Neuronal stem cell (in vitro differentiated cells): Measurements from ENCODE around the gene TMED1.

ENCODE experiments used
- DNase-seq: peaks from one replicate; pipeline ENCODE4 v3.0.0-alpha.2; 2013; ENCODE audit warnings: low spot score
- H2AFZ ChIP-seq: one replicate; pipeline ENCODE4 v1.6.1; 2013; ENCODE audit warnings: mild to moderate bottlenecking, low read length, inconsistent platforms
- H2AK5ac ChIP-seq: 2 replicates; pipeline ENCODE4 v1.6.1; 2013; ENCODE audit warnings: low read depth, mild to moderate bottlenecking, inconsistent platforms, low read length, moderate library complexity, mixed read lengths
- H2BK120ac ChIP-seq: 2 replicates; pipeline ENCODE4 v1.6.1; 2013; ENCODE audit warnings: low read depth, mild to moderate bottlenecking, inconsistent platforms, low read length, moderate library complexity, mixed read lengths
- H2BK12ac ChIP-seq: one replicate; pipeline ENCODE4 v1.6.1; 2013; ENCODE audit warnings: low read length, inconsistent platforms
- H2BK15ac ChIP-seq: 2 replicates; pipeline ENCODE4 v1.6.1; 2013; ENCODE audit warnings: mild to moderate bottlenecking, low read length, inconsistent platforms, mixed read lengths
- H2BK5ac ChIP-seq: one replicate; pipeline ENCODE4 v1.6.1; 2013; ENCODE audit warnings: inconsistent platforms, mild to moderate bottlenecking, low read length, moderate library complexity
- H3K14ac ChIP-seq: one replicate; pipeline ENCODE4 v1.6.1; 2013; ENCODE audit warnings: low read length, inconsistent platforms
- H3K18ac ChIP-seq: 2 replicates; pipeline ENCODE4 v1.6.1; 2013; ENCODE audit warnings: low read length, inconsistent platforms
- H3K23ac ChIP-seq: 2 replicates; pipeline ENCODE4 v1.6.1; 2013; ENCODE audit warnings: low read depth, mild to moderate bottlenecking, mixed read lengths, low read length, inconsistent platforms; ENCODE audit not compliant: poor library complexity
- H3K27ac ChIP-seq: replicated peaks from 3 replicates; pipeline ENCODE4 v1.5.1; 2013; ENCODE audit warnings: low read length, inconsistent platforms
- H3K27me3 ChIP-seq, 3 experiments: 2 replicates each; pipeline ENCODE4 v1.6.1; 2013; ENCODE audit warnings: low read length in 3 of 3, mild to moderate bottlenecking in 2 of 3, inconsistent platforms in 1 of 3, low read depth in 1 of 3, mixed read lengths in 1 of 3, moderate library complexity in 1 of 3; ENCODE audit not compliant: control insufficient read depth in 3 of 3, insufficient read depth in 3 of 3
- H3K36me3 ChIP-seq, 2 donors: replicated peaks in 1 of 2; 2 replicates each; pipeline ENCODE4 v1.6.1; 2013; ENCODE audit warnings: low read length in 2 of 2; ENCODE audit not compliant: control insufficient read depth in 2 of 2, insufficient read depth in 2 of 2
- H3K4ac ChIP-seq: 2 replicates; pipeline ENCODE4 v1.6.1; 2013; ENCODE audit warnings: inconsistent platforms, mild to moderate bottlenecking, low read length, moderate library complexity
- H3K4me1 ChIP-seq, 2 donors: 1 replicate in 1 of 2; 2 replicates in 1 of 2; pipeline ENCODE4 v1.6.1; 2013; ENCODE audit warnings: low read length in 2 of 2, low read depth in 1 of 2; ENCODE audit not compliant: control insufficient read depth in 2 of 2, insufficient read depth in 1 of 2
- H3K4me2 ChIP-seq: one replicate; pipeline ENCODE4 v1.6.1; 2013; ENCODE audit warnings: mild to moderate bottlenecking, low read length, inconsistent platforms; ENCODE audit not compliant: insufficient read depth, poor library complexity, severe bottlenecking
- H3K4me3 ChIP-seq, 2 donors: 2 replicates each; pipeline ENCODE4 v1.5.1; 2013; ENCODE audit warnings: low read length in 2 of 2, mild to moderate bottlenecking in 2 of 2, inconsistent platforms in 1 of 2, moderate library complexity in 1 of 2
- H3K79me1 ChIP-seq: one replicate; pipeline ENCODE4 v1.6.1; 2013; ENCODE audit warnings: low read depth, mild to moderate bottlenecking, inconsistent platforms, low read length, moderate library complexity
- H3K9ac ChIP-seq: one replicate; pipeline ENCODE4 v1.6.1; 2013; ENCODE audit warnings: mild to moderate bottlenecking, low read depth, low read length, inconsistent platforms; ENCODE audit not compliant: poor library complexity
- H3K9me3 ChIP-seq, 2 donors: replicated peaks in 1 of 2; 2 replicates each; pipeline versions ENCODE3 to v1.6.1; 2013; ENCODE audit warnings: low read length in 2 of 2, mild to moderate bottlenecking in 2 of 2, inconsistent platforms in 1 of 2, low read depth in 1 of 2, mixed read lengths in 1 of 2, moderate library complexity in 1 of 2; ENCODE audit not compliant: control insufficient read depth in 2 of 2, insufficient read depth in 1 of 2
- H4K8ac ChIP-seq: one replicate; pipeline ENCODE4 v1.6.1; 2013; ENCODE audit warnings: low read depth, mild to moderate bottlenecking, inconsistent platforms, low read length, moderate library complexity
- H4K91ac ChIP-seq: one replicate; pipeline ENCODE4 v1.6.1; 2013; ENCODE audit warnings: low read length, low read depth, mild to moderate bottlenecking, inconsistent platforms; ENCODE audit not compliant: poor library complexity
- WGBS, 2 donors: extraction: QIAGEN DNeasy Blood & Tissue Kit; methylation state at CpG; one replicate each; pipeline ENCODE4 v1.1.7; 2013; ENCODE audit warnings: missing lambda C conversion rate in 2 of 2, mixed read lengths in 1 of 2; ENCODE audit not compliant: insufficient read length in 2 of 2, insufficient replicate concordance in 1 of 2; ENCODE audit errors: extremely low coverage in 2 of 2; 5-methylcytosine and 5-hydroxymethylcytosine counted together

The TMED1 gene

GRCh38 chr19:10817291-10818038, 18.5 kb downstream of the TMED1 start:
- H2BK15ac ChIP-seq: no peak overlapping the region
- no peak overlapping the region for H3K4me2 ChIP-seq
- no peak overlapping the region for H4K8ac ChIP-seq
- H3K36me3 ChIP-seq: peaks cover 19 to 61% of the 10 kb centered on the region in 2 donors
- no peak overlapping the region for H3K18ac ChIP-seq
- no peak overlapping the region for H3K4ac ChIP-seq
- no peak overlapping the region for H2BK120ac ChIP-seq
- no CpG with 5 or more reads among the region's 42 CpGs for WGBS, 2 donors
- no peak overlapping the region for H3K14ac ChIP-seq
- H4K91ac ChIP-seq: no peak overlapping the region
- H3K79me1 ChIP-seq: peaks cover 3% of the 10 kb centered on the region
- H2AFZ ChIP-seq: no peak overlapping the region
- no peak overlapping the region for H3K27ac ChIP-seq
- H2AK5ac ChIP-seq: no peak overlapping the region
- no peaks in the 10 kb centered on the region for H3K9me3 ChIP-seq
- no peak overlapping the region for H2BK5ac ChIP-seq
- no peaks in the 10 kb centered on the region for H3K27me3 ChIP-seq
- no peaks in the 10 kb centered on the region for H3K4me1 ChIP-seq
- H3K23ac ChIP-seq: no peak overlapping the region
- no peak overlapping the region for H3K9ac ChIP-seq
- DNase-seq: no peak
- no peak overlapping the region for H2BK12ac ChIP-seq
- H3K4me3 ChIP-seq: no peak overlapping the region

DNA sequence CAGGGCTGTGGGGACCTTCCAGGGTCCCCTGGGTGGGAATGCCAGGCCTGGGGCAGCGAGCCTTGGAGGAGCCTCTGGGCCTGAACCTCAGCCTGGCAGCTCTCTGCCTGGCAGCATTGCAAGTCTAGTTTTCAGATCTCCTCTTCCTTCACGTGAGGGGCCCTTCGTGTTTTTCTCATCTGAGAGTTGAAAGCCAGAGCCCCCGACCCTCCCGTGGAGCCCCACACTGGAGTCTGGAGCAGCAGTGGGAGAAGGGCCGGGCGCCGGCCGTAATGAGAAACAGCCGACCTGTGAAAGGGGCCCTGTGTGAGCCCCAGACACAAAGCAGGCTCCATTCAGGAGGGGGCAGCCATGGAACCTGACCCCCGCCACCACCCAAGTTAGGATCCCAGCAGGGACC, 19.3 kb downstream of the TMED1 start:
- Histone ChIP-seq H3K4ac (no peak overlapping the region), H3K23ac (no peak overlapping the region), H3K9ac (no peak overlapping the region), H3K9me3 (no peaks in the 10 kb centered on the region), H3K18ac (no peak overlapping the region), H3K36me3 (peaks cover 22 to 60% of the 10 kb centered on the region in 2 donors), H3K27me3 (no peaks in the 10 kb centered on the region), H2AK5ac (no peak overlapping the region), H2BK15ac (no peak overlapping the region), H2BK120ac (no peak overlapping the region), H3K4me3 (no peak overlapping the region), H3K4me1 (no peaks in the 10 kb centered on the region), H3K27ac (no peak overlapping the region), H3K79me1 (peaks cover 2% of the 10 kb centered on the region), H2BK5ac (no peak overlapping the region), H2BK12ac (no peak overlapping the region), H4K91ac (no peak overlapping the region), H2AFZ (no peak overlapping the region), H3K14ac (no peak overlapping the region), H4K8ac (no peak overlapping the region), H3K4me2 (no peak overlapping the region)
- no peak for DNase-seq
- whole genome bisulfite sequencing, 2 donors: no CpG with 5 or more reads among the region's 11 CpGs

DNA sequence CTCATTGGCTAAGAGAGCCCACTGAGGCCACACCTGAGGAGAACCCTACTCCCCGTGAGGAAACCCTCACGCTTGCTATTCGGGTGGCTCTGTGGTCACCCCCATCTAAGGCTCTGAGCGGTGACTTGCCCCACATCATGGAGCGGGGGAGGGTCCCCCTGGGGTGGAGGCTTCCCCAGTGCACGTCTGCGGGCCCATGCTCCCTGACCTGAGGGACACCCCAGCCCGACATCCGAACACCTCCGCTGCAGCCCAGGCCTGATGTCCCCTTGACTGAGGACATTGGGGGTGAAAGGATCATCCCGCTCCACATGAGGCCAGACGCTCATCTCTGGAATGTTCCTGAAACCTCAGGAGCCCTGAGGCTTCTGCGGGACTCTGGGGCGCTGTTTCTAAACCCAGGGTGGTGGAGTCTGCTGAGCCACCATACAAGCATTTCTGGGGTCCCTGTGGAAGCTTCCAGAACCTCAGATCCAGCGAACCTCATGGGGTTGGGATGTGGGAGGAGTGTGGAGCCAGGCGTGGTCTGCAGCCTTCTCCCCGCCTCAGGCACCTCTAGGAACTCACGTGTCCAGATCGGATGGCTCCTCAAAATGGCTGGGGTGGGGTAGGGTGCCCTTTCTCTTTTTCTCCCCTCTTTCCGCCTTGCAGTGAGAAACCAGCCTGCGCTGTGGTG, 19.9 kb downstream of the TMED1 start:
- H3K9ac ChIP-seq: no peak overlapping the region
- no peak overlapping the region for H2AK5ac ChIP-seq
- no CpG with 5 or more reads among the region's 21 CpGs for WGBS, 2 donors
- H3K4ac ChIP-seq: no peak overlapping the region
- H4K91ac ChIP-seq: no peak overlapping the region
- no peaks in the 10 kb centered on the region for H3K27me3 ChIP-seq
- H3K9me3 ChIP-seq: no peaks in the 10 kb centered on the region
- no peak overlapping the region for H2BK15ac ChIP-seq
- H4K8ac ChIP-seq: no peak overlapping the region
- H3K79me1 ChIP-seq: peaks cover 2% of the 10 kb centered on the region
- no peak overlapping the region for H2AFZ ChIP-seq
- H3K4me1 ChIP-seq: no peaks in the 10 kb centered on the region
- no peak overlapping the region for H3K4me3 ChIP-seq
- no peak overlapping the region for H2BK120ac ChIP-seq
- no peak overlapping the region for H3K18ac ChIP-seq
- no peak overlapping the region for H3K4me2 ChIP-seq
- no peak overlapping the region for H2BK12ac ChIP-seq
- no peak for DNase-seq
- no peak overlapping the region for H3K23ac ChIP-seq
- H3K27ac ChIP-seq: no peak overlapping the region
- H2BK5ac ChIP-seq: no peak overlapping the region
- H3K36me3 ChIP-seq: peaks cover 25 to 62% of the 10 kb centered on the region in 2 donors
- no peak overlapping the region for H3K14ac ChIP-seq

DNA sequence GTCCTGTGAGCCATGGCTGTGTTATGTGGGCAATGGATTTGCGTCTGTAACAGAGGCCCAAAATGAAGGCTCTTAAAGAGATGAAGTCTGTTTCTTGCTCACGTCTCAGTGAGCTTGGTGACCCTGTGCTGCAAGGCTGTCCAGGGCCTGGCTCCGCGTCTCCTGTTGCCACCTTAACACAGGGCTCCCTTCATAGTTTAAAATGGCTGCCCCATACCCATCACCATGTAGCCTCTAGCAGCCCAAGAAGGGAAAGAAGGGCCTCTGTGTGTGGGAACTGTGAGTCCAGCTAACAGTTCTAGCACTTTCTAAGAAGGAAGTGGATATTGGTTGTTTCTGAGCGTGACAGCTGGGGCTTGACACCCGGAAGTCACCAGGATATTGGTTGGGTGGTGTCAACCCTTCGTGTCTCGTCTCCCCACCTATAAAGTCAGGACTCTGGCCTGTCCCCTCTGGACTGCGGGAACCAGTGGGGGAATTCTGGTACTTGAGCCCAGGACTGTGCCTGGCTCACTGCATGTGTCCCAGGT, 20.9 kb downstream of the TMED1 start:
- H3K9ac ChIP-seq: no peak overlapping the region
- H2BK120ac ChIP-seq: no peak overlapping the region
- H3K4me2 ChIP-seq: no peak overlapping the region
- no peak overlapping the region for H2BK5ac ChIP-seq
- H2BK15ac ChIP-seq: no peak overlapping the region
- peaks cover 25 to 58% of the 10 kb centered on the region in 2 donors for H3K36me3 ChIP-seq
- no CpG with 5 or more reads among the region's 9 CpGs for WGBS, 2 donors
- H4K91ac ChIP-seq: no peak overlapping the region
- H3K79me1 ChIP-seq: peaks cover 2% of the 10 kb centered on the region
- no peaks in the 10 kb centered on the region for H3K9me3 ChIP-seq
- no peak overlapping the region for H3K4me3 ChIP-seq
- no peak overlapping the region for H2AFZ ChIP-seq
- H4K8ac ChIP-seq: no peak overlapping the region
- no peaks in the 10 kb centered on the region for H3K27me3 ChIP-seq
- H3K27ac ChIP-seq: no peak overlapping the region
- H2BK12ac ChIP-seq: no peak overlapping the region
- no peak for DNase-seq
- H3K4me1 ChIP-seq: no peaks in the 10 kb centered on the region
- H3K23ac ChIP-seq: no peak overlapping the region
- no peak overlapping the region for H3K4ac ChIP-seq
- H3K18ac ChIP-seq: no peak overlapping the region
- H3K14ac ChIP-seq: no peak overlapping the region
- H2AK5ac ChIP-seq: no peak overlapping the region
